HG02763 (cell line): ENCODE data around the gene MORC4.

ENCODE experiments used
- ATAC-seq: cut with Tn5 transposase; IDR thresholded peaks from one replicate; pipeline ENCODE4 v1.9.1; 2021; ENCODE audit warnings: mild to moderate bottlenecking, moderate library complexity; ENCODE audit not compliant: unreplicated experiment

MORC4 gene

DNA sequence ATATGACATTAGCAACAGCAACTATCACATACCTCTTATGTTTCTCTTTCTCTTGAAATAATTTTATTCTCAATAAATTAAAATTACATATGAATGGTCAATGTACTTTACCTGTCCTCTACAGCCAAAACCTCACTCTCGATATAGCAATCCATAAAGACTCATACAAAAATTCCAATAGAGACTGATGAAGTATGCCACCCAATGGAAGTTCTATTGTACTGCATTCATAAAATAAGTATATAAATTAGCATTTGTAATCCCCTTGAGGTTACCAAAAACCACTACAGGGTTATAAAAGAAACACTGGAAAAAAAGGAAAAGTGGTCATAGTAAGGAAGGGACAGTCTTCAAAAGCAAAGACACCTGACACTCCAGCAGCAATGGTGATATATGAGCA lies 47.0 kb downstream of the MORC4 start:
- no peak for ATAC-seq

- ATAC-seq = no peak
Measured at GRCh38 chrX:106952538-106952937, 47.5 kb downstream of the MORC4 start.

DNA sequence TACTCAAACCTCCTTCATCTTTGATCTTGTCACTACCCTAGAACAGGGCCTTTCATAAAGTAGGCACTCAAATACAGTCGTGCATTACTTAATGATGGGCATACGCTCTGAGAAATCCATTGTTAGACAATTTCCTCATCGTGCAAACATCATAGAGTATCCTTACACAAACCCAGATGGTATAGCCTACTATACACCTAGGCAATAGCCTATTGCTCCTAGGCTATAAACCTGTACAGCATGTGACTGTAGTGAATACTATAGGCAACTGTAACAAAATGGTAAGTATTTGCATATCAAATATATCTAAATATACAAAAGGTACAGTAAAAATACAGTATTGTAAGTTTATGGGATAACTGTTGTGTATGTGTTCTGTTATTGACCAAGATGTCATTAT lies 47.9 kb downstream of the MORC4 start:
- no peak for ATAC-seq

DNA sequence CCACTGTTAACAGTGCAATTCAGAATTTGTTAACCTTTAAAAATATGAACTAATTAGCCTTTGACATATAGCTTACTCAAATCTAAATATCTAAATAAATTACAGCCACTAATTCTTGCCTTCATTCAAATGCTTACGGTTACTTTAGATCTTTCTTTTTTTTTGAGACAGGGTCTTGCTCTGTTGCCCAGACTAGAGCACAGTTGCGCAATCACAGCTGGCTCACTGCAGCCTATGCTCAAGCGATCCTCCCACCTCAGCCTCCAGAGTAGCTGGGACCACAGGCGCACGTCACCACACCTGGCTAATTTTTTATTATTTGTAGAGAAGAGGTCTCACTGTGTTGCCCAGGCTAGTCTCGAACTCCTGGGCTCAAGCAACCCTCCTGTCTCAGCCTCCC lies 48.8 kb downstream of the MORC4 start:
- ATAC-seq = no peak

- ATAC-seq = no peak
Measured at GRCh38 chrX:106950381-106950780, 49.6 kb downstream of the MORC4 start.

- ATAC-seq = no peak
Measured at GRCh38 chrX:106949366-106949765, 50.6 kb downstream of the MORC4 start.

DNA sequence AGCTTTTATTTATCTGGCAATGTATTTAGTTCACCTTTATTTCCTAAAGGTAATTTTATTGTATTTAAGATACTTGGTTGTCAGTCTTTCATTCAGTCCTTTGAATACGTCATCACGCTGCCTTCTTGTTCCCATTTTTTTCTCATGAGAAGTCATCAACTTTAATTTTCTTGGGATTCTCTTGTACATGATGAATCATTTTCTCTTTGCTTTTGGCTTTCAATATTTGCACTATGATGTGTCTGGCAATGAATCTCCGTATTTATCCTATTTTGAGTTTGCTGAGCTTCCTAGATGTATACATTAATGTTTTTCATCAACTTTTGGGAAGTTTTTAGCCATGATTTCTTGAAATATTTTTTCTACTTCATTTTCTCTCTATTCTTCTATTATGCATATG lies 51.4 kb downstream of the MORC4 start:
- ATAC-seq = no peak

GRCh38 chrX:106946464-106946863 lies 53.5 kb downstream of the MORC4 start:
- ATAC-seq = no peak

DNA sequence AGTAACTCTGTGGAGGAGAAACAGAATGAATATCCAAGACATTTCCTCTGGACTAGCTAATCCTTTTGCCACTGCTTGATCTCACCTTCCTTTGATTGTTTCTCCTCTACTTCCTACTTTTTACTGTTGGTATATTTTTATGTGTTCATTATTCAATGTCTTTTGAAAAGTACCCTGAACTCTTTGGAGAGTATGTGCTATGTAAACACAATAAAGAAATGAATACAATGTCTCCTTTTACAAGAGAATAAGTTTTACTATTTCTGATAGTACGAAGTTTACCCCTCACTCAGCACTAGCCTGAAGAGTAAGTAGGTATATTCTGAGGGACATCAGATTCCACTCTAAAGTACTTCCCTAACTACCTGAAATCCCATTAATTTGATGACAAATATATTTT lies 59.9 kb downstream of the MORC4 start:
- ATAC-seq = no peak

- ATAC-seq = no peak
Measured at GRCh38 chrX:106939566-106939965, 60.4 kb downstream of the MORC4 start.

DNA sequence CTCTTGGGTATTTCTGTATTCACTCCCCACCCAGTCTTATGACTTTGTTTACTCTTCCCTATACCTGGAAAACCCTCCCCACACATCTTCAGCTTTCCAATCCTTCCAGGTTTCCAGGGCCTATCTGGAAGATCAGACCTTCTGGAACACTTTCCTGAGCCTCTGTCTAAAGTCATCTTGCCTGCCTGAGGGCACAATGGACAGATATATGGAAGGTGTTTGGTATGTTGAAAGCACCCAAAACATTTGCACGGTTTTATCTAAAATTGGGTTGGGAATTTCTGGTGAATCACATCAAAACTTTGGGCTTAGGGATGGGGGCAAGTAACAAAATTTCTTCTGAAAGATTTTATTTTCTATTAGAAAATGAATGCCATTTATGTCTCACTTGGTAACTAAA lies 63.8 kb downstream of the MORC4 start:
- ATAC-seq = no peak

DNA sequence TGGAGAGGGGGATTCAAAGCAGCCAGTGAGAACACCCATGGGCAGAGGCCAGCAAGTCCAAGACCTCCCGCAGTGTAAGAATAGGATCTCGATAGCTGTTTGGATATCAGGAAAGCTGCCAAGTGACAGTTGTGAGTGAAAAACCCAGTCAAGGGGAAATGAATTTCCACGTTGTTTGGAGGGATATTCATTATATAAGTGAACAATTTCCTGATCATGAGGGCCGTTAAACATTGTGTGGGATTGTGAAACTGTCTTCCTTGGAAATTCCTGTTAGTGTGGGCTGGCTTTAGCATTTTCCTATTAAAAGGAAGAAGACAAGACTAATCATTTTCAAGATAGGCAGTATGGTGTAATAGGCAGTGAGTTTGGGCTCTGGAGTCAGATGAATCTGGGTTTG lies 64.8 kb downstream of the MORC4 start:
- no peak for ATAC-seq

DNA sequence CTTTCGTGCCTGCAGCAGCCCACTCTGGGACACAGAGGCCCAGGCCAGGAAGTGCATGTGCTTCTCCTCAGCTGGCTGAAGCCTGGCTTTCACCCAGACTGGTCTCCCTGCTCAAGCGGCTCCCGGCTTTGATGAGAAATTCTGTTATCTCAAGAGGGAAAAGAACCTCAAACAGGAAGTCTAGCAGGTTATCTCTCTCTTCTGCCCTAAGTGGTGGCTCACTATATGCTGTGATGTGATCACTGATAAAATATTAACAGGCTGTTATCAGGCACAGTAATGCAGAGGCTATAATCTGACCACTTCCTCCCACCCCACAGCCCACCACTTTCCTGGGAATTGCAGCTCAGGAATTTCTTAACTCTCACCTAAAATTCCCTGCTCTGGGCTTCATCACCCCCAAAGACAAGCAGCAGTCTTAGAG lies 66.5 kb downstream of the MORC4 start:
- ATAC-seq = no peak

DNA sequence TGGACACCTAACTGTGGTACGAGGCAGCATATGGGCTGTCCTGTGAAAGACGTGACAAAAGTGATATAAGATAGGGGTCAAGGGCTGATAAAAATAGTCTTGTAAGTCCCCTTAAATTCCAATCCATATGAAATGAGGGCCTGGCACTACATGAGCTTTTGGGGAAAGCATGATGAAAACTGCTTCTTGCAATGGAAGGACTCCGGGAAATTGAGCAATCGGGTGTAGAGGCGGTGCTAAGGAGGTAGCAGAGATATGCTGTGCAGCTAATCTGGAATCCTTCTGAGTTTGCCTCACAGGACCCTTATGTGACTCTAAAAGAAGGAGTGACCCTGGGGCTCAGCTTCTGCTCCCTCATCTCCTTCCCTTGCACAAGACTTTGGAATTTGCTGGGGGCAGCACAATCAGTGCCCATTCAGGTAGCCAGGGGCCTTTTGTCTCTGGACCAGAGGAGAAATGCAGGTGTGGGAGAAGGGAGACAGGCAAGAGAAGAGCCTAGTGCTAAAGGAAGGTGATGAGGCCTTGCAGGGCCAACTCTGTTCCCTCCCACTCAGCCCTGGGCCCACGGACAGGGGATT lies 67.0 kb downstream of the MORC4 start:
- no peak for ATAC-seq

GRCh38 chrX:106932492-106932923 lies 67.5 kb downstream of the MORC4 start:
- ATAC-seq = no peak

DNA sequence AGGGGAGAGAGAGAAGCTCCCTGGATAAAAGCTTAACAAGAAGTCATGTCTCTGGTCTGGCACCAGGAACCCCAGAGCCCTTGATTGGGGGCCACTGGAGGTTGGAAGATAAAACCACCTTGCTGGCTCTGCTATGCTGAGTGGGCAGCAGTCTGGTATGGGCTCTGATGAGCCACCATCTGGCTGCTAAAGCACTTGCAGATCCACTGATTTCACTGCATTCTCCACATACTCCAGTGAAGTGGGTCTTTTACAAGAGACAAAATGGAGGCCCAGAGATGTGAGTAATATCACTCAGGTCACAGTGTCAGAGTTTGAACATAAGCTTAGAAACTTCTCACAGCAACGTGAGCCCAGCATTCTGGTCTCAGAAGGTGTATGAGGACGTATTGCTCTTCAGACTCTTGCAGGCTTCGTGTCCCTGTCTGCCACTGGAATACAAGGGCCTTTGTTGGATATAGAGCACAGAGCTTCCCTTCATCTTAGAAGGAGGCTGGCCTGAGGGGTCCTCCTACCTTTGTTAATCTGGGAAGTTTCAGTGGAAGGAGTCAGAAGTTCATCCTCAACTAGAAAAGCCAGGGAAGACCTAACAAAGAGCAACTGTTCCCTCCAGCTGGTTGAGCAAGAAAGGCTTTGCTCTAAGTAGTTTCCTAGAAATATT lies 68.1 kb downstream of the MORC4 start:
- no peak for ATAC-seq

GRCh38 chrX:106928227-106928626 lies 71.8 kb downstream of the MORC4 start:
- ATAC-seq = no peak

DNA sequence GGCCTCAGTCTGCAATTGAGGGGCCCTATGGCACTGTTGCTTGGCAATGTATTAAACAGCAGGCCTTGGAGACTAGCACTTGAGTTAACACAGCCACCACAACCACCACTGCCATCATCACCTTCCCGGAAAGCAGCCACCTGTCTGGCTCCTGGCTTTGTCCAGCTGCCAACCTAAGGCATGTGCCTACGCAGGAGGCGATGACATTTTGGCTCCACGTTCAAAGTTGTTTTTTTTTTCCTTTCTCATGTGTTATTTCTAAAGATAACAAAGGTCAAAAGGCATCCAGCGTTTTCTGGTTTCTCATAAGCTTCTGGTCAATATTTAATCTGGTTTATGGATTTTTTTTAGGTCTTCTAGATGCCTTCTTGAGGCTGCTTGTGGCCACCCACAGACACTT lies 72.3 kb downstream of the MORC4 start:
- no peak for ATAC-seq

DNA sequence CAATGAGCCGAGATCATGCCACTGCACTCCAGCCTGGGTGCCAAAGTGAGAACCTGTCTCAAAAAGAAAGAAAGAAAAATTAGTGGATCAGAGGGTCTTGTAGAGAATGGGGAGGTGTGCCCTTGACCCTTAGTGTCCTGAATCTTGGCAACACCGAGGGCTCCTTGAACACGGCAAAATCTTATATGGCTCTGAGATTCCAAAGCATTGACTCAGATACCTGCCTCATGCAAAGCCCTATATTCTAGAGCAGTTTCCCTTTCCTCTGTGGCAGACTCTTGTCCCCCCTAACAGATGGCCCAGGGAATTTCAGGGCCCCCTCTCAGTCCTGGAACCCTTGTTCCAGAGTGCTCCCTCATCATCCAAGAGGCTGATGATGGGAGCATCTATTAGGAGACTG lies 73.0 kb downstream of the MORC4 start:
- ATAC-seq = no peak

DNA sequence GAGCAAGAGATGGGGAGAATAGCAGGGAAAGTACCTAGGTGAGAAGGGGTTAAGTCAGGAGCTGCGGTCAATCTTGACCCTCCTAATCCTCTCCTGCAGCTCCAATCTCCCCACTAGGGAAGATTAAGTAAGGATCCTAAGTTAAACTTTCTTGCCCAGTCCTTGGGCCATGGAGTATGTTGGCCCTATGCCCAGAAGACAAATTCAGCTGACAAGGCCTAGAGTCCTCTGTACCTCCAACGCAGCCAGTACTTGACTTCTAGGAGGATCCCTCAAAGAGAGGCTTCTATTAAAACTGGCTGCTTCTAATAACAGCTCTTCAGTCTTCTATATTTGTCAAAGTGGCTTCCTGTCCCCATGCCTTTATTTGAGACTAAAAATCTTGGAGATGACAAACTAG lies 78.4 kb downstream of the MORC4 start:
- ATAC-seq = no peak

GRCh38 chrX:106919932-106920452 lies 80.0 kb downstream of the MORC4 start, which contains the start of gene CLDN2:
TSS of gene CLDN2 (plus strand) at chrX:106920402. CDS start at chrX:106928229, 7,827 bp downstream.
- ATAC-seq = no peak

DNA sequence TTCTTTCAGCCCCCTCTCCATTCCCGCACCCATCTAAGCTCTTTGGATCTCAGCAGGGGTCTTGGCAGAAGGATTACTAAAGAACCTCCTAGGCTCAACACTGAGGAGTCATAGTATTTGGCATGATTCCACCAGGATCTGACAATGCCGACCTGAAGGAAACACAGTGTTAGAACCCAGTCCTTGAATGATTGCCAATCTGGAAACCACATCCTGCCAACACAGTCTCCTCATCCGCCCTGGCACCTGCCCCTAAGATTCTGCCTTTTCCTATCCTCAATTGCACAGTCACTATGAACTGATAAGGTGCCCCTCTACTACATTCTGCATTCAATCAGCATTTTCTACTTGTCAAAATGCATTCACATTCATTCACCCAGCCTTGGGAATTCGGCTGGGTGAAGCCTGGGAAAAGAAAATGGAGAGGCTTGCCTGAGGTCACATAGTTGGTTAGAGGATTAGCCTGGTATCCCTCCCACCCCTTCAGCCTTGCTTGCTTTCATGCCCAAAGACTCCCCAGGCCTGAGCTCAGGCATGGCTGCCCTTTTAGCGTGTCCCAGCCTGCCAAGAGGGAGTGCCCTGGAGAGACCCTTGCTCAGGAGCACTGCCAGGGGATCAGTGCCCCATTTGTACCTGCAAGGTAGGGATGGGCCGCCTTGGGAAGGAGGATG lies 82.0 kb downstream of the MORC4 start:
- ATAC-seq = no peak
